SU-DHL-6 (cell line): ENCODE results near the gene GREB1L.

Source experiments
- CTCF ChIP-seq: fragments of 200-600 bp; sonication (generic); IDR thresholded peaks from one replicate; pipeline ENCODE4 v1.5.1; 2017; ENCODE audit warnings: antibody characterized with exemption, mild to moderate bottlenecking, low read length, moderate library complexity; ENCODE audit not compliant: insufficient read depth, poor library complexity, severe bottlenecking
- EZH2phosphoT487 ChIP-seq: fragments of 200-600 bp; sonication (generic), shearing (Covaris generic); conservative IDR thresholded peaks from 2 replicates; pipeline ENCODE4 v1.6.1; 2018; ENCODE audit warnings: mild to moderate bottlenecking, antibody characterized with exemption, low read length, moderate library complexity, mixed read lengths

GRCh38 chr18:21513292-21513691 lies 271.3 kb downstream of the GREB1L start:
- TF ChIP-seq CTCF = no peak
- TF ChIP-seq EZH2phosphoT487 = no peak
